HG03469 (cell line): ENCODE results near the gene SNTG2.

ENCODE experiments used
- ATAC-seq: cut with Tn5 transposase; IDR thresholded peaks from one replicate; pipeline ENCODE4 v1.9.1; 2021; ENCODE audit warnings: mild to moderate bottlenecking, moderate library complexity, moderate number of reproducible peaks; ENCODE audit not compliant: unreplicated experiment

SNTG2 gene

DNA sequence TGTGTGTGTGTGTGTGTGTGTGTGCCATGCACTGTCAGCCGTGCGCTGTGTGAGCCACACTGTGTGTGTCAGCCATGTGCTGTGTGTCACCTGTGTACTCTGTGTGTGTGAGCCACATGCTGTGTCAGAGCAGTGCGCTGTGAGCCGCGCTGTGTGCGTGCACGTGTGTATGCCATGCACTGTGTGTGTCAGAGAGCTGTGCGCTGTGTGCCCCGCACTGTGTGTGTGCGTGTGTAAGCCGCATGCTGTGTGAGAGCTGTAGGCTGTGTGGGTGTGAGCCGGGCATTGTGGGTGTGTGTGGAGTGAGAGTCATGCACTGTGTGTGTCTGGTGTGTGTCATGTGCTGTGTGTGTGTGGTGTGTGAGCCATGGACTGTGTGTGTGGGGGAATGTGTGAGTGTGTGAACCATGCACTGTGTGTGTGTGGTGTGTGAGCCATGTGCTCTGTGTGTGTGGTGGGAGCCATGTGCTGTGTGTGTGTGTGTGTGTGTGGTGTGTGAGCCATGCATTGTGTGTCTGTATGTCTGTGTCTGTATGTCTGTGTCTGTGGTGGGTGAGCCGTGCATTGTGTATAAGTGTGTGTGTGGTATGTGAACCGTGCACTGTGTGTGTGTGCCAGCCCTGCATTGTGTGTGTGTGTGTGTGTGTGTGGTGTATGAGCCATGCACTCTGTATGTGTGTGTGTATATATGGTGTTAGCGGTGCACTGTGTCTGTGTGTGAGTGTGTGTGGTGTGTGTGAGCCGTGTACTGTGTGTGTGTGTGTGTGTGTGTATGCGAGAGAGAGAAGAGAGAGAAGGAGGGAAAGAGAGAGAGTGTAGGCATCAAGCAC, 356.3 kb downstream of the SNTG2 start:
- ATAC-seq, result no peak

GRCh38 chr2:1307670-1308069, 357.0 kb downstream of the SNTG2 start:
- no peak for ATAC-seq

GRCh38 chr2:1308678-1309077, 358.0 kb downstream of the SNTG2 start:
- ATAC-seq, result no peak

GRCh38 chr2:1309507-1309906, 358.9 kb downstream of the SNTG2 start:
- no peak for ATAC-seq

GRCh38 chr2:1310202-1310601, 359.6 kb downstream of the SNTG2 start:
- ATAC-seq, result no peak

DNA sequence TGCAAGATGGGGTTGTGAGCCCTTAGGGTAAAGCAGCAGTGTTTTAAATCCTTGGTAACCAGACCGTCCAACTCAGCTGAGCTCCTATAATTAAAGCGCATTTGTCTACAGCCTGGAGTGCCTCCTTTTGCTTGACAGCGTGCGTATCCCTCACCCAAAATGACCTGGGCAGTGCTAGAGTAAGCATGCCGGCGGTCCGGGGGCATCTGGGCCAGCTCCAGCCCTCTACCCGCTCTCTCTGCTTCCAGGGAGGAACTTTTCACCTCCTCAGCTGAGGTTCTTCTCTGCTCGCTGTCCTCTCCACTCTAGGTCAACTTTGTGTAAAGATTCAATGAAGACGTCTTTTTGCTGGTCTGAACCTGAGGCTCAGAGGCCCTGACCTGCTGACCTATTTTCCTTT, 360.2 kb downstream of the SNTG2 start:
- ATAC-seq, result no peak

- no peak for ATAC-seq
These were observed 362.7 kb downstream of the SNTG2 start for GRCh38 chr2:1313240-1313924.

- no peak for ATAC-seq
These were observed 363.6 kb downstream of the SNTG2 start for GRCh38 chr2:1314254-1314653.

DNA sequence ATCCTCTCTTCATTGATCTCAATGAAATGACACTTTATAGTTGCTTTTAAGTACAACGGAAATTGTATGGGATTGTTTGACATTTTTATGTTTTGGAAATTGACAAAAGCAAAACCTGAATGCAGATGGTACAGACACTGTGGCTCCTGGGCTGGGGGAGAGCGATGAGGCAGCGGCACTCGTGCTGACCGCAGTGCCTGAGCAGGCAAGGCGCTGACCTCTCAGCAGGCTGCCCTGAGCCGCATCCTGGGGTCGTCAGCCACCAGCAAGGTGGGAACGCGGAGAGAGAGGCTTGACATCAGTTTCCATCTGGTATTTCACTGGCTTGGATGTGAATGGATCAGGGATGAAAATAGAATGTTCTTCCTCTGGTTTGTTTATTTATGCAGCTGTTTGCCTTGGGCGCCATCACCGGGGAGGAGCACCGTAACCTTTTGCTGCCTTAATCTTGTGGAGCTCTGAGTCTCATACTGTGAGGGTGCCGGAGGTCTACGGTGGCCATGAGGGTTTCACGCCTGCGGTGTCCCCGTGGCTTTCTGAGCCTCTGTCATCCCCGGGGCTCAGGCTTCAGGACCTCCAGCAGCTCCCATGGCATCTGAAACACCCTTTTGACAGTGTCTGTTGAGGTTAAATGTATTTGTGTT, 367.8 kb downstream of the SNTG2 start:
- no peak for ATAC-seq

GRCh38 chr2:1319393-1319792, 368.7 kb downstream of the SNTG2 start:
- ATAC-seq, result no peak

GRCh38 chr2:1321321-1321720, 370.7 kb downstream of the SNTG2 start:
- no peak for ATAC-seq

- ATAC-seq, result no peak
These were observed 374.2 kb downstream of the SNTG2 start for GRCh38 chr2:1324884-1325283.

GRCh38 chr2:1328684-1329083, 378.0 kb downstream of the SNTG2 start:
- ATAC-seq, result no peak

DNA sequence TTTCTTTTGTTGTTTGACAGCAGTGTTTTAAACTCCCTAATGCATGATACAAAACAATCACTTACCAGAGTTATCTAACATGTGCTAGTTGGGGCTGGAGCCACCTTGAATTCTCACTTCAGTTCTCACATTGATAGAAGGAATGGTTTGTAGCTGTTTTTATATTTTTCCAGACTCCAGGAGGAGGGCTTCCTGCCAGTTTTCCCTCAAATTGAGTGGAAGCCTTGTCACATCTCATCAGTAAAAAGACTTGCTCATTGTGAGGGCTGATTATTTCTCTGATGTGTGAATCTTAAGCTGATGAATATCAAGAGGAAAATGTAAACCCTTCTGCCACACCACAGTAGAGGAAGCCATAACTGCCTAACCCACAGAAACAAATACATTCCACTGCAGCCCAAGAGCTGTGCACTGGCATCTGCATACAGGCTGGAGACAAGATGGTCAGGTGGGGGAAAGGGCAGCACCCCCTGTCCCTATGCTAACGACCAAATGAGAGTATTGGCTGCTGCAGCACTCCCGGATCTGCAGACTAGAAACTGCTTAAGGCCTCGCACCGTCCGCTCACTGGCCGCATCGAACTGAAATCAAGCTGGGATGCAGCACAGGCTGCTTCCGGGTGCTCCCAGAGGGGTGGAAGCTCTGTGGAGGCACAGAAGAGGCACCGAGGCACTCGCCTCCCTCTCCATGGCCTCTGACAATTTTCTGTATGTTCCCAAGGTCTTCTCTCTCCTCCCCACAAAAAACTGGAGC, 388.9 kb downstream of the SNTG2 start:
- no peak for ATAC-seq

DNA sequence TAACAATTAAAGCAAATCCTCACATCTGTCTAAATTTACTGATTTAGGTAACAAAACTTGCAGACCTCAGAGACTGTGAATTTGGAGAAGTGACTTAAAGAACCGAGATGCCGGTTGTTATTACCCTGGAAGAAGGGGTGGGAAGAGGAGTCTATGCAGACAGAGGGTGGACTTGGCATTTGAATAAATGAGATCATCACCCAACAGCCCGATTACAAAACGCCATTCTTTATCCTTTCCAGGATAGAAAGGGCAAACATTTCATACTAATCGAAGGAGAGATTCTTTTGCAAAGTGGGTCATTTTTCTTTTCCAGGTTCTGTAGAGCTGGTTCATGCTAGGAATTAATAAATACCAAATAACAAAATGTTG, 389.5 kb downstream of the SNTG2 start:
- ATAC-seq, result no peak

GRCh38 chr2:1341404-1342120, 390.9 kb downstream of the SNTG2 start:
- no peak for ATAC-seq

DNA sequence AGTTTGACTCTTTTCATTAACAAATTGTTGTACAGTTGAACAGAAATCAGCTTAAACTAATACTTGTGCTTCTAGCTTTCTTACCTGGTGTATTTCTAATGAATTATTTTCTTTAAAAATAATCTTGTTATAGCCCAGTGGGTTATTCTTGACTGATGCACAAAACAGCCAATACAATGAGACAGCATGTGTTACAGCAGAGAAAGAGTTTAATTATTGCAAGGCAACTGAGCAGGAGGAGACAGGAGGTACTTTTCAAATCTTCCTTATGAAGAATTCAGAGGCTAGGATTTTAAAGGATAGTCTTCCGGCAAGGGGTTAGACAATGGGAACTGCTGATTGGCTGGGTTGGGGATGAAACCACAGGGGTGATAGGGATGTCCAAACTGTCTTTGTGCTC, 398.1 kb downstream of the SNTG2 start:
- no peak for ATAC-seq

GRCh38 chr2:1350111-1350510, 399.5 kb downstream of the SNTG2 start:
- ATAC-seq, result no peak

DNA sequence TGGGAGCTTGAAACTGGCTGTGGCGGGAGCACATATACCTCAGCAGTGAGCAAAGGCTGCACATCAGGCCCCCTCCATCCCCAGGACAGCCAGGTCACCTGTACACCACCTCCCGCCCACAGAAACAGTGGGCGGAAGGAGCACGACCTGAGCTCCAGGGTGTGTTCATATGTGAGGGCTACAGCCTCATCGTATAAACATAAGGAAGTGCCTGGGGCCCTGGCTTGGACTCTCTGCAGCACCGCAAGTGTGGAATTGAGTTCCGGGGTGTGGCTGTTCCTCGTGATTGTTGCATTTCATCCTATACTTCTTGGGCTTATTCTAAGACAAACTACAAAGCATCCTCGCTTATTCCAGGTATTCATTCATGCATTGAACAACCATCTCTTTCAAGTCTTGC, 402.5 kb downstream of the SNTG2 start:
- no peak for ATAC-seq

GRCh38 chr2:1353543-1353942, 402.9 kb downstream of the SNTG2 start:
- ATAC-seq, result no peak

GRCh38 chr2:1360144-1360543, 409.5 kb downstream of the SNTG2 start:
- no peak for ATAC-seq
